HG03175 (cell line): ENCODE results near the gene NCOR2.
A peak's percentile ranks its signal among the peaks of the same experiment; 100 is the strongest.
"Not testable (repeated sequence)": the region's sequence is repeated elsewhere in the genome, so short reads cannot be mapped to it uniquely, and the experiment has no call there.

Experiments
- ATAC-seq: cut with Tn5 transposase; IDR thresholded peaks from one replicate; pipeline ENCODE4 v1.9.1; 2021; ENCODE audit warnings: mild to moderate bottlenecking, moderate library complexity; ENCODE audit not compliant: unreplicated experiment

NCOR2 gene

GRCh38 chr12:124601706-124602105 lies 34.3 kb upstream of the NCOR2 start:
- ATAC-seq, result no peak

GRCh38 chr12:124599074-124599999 lies 31.9 kb upstream of the NCOR2 start:
- ATAC-seq, result no peak

GRCh38 chr12:124597041-124597440 lies 29.6 kb upstream of the NCOR2 start:
- ATAC-seq, result no peak

DNA sequence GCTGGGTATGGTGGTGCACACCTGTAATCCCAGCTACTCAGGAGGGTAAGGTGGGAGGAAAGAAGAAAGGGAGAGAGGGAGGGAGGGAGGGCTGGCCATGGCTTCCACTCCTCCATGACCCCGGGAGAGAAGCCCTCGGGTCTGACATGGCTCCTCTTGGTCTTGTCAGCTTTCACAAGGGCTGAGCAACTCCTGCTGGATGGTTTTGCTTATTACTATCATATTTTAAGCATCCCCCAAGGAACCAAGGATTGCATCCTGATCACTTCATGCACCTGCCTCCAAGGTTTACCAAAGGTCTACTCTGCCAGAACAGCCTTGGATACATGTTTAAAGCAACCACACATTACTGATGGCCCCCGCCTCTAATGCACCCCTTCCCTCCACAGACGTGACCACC lies 28.0 kb upstream of the NCOR2 start:
- ATAC-seq, result no peak

DNA sequence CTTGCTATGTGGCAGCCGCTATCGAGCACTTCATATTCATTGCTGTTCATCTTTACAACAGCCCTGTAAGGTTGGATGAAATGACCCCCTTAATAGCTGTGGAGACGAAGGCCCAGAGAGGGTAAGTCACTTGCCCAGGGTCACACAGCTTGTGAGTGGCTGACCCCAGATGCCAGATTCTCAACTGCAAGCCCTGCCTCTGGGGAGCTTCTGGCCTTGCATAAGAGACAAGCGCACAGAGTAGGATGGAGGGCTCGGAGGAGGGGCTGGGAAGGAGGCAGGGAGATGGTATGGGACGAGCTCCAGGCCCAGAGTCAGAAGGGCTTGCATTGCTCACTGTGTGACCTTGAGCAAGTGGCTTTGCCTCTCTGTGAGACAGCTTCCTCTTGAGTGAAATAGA lies 27.4 kb upstream of the NCOR2 start:
- ATAC-seq, result no peak

- no peak for ATAC-seq
Measured at GRCh38 chr12:124593851-124594401, 26.5 kb upstream of the NCOR2 start.

DNA sequence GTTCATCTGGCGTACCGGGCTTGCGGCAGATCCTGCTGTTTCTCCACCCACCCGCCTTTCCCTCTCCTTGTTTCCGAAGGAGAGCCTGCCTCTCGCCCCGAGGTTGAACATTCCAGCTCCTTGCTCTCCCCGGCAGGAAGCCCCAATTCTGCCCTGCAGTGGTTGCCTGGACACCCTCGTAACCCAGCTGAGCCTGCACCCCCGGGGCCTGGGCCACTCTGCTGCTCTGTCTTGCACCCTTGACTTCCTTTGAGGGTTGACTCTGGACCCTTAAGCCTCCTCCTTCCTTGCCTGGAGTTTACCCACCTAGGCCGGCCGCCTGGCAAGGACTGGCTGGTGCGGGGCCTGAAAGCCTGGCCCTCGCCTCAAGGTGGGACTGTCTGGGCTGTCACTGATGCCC lies 25.8 kb upstream of the NCOR2 start:
- no peak for ATAC-seq

DNA sequence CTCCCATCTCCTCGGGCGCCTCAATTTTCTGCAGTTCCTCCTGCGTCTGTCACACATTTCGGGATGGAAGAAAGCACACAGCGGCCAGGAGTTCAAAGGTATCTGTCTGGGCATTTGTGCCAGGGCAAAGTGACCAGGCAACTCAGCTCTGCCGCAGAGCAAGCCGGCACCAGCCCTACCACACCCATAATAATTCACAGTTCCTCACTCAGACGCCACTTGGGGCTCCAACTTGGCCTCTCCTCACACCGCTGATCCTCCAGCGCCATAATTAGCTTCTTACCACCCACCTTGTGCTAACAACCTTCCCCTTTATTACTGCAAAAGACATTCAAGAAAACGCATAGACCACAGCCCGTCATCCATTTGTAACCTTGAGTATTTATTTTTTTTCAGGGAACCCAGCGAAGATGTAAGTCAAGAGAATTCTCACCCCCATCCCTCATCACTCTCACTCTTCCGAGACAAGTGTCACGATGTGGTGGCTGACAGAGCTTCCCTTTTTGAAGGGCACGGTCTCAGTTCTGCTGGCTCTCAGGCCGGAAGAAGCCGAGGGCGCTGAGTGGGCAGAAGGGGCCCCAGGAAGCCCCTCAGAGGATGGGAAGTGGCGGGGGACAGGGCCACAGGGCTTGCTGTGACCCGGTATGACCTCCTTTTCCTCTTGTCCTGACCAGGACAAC lies 25.2 kb upstream of the NCOR2 start:
- ATAC-seq, result peak; percentile 76

DNA sequence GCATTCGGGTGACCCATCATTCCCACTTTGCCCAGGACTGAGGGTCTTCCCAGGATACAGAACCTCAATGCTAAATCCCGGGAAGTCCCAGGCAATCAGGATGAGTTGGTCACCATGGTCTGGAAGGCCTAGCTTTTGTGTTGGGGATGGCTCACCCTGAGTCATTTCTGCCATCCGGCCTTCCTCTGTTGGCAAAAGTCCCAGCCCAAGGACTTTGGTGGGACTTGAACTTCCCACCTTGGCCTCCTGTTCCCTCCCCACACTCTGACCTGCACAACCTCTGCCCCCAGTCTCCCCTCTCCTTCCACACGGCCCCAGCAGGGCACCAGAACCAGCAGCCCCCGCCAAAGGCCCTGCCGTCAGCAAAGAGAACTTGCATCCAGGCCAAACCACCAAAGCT lies 24.6 kb upstream of the NCOR2 start:
- no peak for ATAC-seq

GRCh38 chr12:124590447-124590846 lies 23.0 kb upstream of the NCOR2 start:
- no peak for ATAC-seq

DNA sequence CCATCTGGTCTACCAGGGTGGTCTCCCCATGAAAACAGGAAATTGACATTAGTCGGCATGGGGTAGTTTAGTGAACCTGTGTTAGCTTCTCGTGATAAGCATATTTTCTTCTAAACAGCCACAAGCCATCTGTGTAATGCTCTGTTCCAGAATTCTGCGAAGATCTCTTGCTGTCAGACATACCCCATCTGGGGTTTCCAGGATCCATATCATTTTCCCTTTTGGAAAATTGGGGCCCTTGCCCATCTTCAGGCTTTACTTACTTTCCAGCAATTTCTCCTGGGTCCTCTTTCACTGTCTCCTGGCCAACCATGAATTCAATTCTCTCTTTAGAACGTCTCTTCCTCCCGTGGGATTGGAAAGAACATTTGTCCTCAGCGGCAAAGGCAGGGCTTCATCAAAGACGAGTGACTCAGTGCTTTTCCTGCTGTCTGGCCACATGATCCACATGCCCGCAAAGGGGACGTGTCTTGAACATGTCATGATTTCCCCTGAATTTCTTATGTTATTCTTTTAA lies 21.4 kb upstream of the NCOR2 start:
- ATAC-seq, result no peak

DNA sequence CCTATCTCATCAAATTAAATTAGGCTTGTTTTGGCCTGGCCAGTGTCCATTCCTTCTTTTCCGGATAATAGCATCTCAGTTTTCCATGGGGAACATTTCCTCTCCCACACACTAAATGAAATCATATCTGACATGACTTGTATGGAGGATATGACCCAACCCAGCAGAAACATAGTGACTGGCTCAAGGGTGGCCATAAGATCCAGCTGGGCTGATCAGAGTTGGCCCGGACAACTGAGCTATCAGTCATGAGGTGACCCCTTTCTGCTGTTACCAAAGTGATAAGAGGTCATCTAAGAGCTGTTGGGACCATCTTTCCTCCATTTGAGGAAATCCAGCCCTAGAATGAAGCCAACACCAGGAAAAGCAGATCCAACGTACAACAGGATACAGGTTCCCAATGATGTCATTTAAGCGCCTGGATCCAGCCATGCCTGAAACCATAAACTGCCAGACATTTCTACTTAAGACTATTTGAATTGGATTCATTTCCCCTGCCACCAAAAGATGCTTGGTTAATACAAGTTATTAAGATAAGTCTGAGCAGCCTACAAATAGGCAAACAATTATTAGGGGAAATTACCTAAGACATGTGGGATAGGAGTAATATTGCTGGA lies 20.7 kb upstream of the NCOR2 start:
- ATAC-seq, result no peak

GRCh38 chr12:124586756-124587155 lies 19.3 kb upstream of the NCOR2 start:
- no peak for ATAC-seq

DNA sequence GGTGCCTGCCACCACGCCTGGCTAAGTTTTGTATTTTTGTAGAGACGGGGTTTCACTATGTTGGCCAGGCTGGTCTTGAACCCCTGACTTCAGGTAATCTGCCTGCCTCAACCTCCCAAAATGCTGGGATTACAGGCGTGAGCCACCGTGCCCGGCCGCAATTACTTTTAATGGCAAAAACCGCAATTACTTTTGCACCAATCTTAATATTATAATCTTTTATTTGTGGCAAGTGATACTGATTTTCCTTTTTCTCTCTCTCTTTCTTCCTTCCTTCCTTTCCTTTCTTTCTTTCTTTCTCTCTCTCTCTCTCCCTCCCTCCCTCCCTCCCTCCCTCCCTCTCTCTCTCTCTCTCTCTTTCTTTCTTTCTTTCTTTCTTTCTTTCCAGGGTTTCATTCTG lies 17.1 kb upstream of the NCOR2 start:
- ATAC-seq, result not testable (repeated sequence)

- ATAC-seq, result no peak
Measured at GRCh38 chr12:124583854-124584253, 16.4 kb upstream of the NCOR2 start.

GRCh38 chr12:124582108-124582424 lies 14.7 kb upstream of the NCOR2 start:
- no peak for ATAC-seq

DNA sequence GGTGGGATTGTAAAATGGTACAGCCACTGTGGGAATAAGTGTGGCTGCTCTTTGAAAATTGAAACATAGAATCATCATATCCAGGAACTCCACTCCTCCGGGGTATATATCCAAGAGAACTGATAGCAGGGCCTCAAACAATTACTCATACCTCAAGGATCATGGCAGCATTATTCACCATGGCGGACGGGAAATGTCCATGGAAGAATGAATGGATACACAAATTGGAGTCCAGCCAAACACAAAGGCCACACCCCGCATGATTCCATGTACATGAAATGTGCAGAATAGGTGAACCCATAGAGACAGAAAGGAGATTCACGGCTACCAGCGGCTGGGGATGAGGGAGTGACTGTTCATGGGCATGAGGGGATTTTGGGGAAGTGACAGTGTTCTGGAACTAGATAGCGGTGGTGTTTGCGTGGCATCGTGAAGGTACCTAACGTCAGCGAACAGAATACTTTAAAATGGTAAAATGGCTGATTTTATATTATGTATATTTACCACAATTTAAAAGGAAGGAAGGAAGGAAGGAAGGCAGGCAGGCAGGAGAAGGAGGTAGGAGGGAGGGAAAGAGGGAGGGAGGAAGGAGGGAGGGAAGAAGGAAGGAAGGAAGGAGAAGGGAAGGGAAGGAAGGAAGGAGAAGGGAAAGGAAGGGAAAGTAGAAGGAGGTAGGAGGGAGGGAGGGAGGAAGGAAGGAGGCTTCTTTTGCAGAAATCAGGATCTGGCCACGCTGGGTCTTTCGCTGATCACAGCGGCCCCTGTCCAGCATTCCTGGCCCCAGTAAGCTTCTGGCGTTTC lies 14.1 kb upstream of the NCOR2 start:
- no peak for ATAC-seq

GRCh38 chr12:124579921-124580517 lies 12.6 kb upstream of the NCOR2 start:
- ATAC-seq, result no peak

GRCh38 chr12:124578854-124579253 lies 11.4 kb upstream of the NCOR2 start:
- ATAC-seq, result no peak

DNA sequence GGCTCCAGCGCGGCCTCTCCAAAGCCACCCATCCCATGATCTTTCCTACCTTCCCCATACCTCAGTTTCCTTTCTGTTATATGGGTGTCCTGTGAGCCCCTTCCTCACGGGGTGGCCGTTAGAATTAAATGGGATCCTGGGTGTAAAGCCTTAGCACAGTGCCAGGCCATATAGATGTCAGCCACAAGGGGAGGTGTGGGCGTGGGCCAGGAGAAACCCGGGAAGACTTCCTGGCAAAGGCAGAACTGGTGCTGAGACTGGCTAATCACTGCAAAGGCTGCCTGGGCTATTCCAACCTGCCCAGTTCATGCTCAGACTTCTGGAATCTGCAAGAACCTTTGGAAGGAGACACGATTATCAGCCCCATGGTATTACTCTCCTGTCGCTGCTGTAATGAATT lies 11.0 kb upstream of the NCOR2 start:
- ATAC-seq, result no peak
